Ovary (tissue), 3 donors: Measurements from ENCODE around the gene GRK7.

Experiments used
- EP300 ChIP-seq: sonication (generic); formaldehyde crosslinking; IDR thresholded peaks from one replicate; pipeline ENCODE4 v1.6.1; 2017; ENCODE audit warnings: antibody characterized with exemption
- TF ChIP-seq, protein P1 (sequence below), 3 donors: fragments of 450-650 bp in 2 of 3; fragments of 200-600 bp in 1 of 3; IDR thresholded peaks; one replicate each; pipeline versions ENCODE4 v1.5.1 to v1.8.0; 2016 to 2022; ENCODE audit warnings: antibody characterized with exemption in 3 of 3, mild to moderate bottlenecking in 1 of 3
- donor health status: DM: no; HTN: no; CAD: no.

DNA sequence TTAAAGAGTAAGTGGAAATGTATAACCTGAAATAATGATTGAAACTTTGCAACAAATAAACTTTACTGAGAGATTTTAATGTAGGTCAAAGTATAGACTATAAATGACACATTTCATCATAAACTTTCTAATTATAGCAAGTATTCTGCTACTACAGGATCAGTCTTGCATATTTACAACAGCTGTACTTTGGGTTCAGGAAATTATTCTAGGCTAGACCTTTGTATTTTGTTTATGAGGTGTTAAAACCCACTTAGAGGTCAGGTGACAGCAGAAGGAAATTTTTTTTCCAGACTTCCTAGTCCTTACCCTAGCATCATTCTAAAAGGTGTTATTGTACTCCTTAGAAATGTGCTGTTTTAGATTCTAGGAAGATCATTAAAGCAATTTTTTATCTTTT, 22.9 kb upstream of the GRK7 start:
- TF ChIP-seq, protein P1, sequence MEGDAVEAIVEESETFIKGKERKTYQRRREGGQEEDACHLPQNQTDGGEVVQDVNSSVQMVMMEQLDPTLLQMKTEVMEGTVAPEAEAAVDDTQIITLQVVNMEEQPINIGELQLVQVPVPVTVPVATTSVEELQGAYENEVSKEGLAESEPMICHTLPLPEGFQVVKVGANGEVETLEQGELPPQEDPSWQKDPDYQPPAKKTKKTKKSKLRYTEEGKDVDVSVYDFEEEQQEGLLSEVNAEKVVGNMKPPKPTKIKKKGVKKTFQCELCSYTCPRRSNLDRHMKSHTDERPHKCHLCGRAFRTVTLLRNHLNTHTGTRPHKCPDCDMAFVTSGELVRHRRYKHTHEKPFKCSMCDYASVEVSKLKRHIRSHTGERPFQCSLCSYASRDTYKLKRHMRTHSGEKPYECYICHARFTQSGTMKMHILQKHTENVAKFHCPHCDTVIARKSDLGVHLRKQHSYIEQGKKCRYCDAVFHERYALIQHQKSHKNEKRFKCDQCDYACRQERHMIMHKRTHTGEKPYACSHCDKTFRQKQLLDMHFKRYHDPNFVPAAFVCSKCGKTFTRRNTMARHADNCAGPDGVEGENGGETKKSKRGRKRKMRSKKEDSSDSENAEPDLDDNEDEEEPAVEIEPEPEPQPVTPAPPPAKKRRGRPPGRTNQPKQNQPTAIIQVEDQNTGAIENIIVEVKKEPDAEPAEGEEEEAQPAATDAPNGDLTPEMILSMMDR (IDR thresholded peaks at IDR 0.05): no peak
- no peak for TF ChIP-seq EP300
